Parathyroid adenoma (tissue), 2 donors: ENCODE results near the gene TTC9B.

ENCODE experiments used
- H2AFZ ChIP-seq: fragments of 300-600 bp; sonication (generic); one replicate; pipeline ENCODE4 v1.7.0; 2017; ENCODE audit warnings: antibody characterized with exemption, mild to moderate bottlenecking
- H3K27ac ChIP-seq: fragments of 300-600 bp; sonication (generic); one replicate; pipeline ENCODE4 v1.7.0; 2017
- H3K27me3 ChIP-seq: fragments of 300-600 bp; sonication (generic); one replicate; pipeline ENCODE4 v1.7.0; 2017; ENCODE audit warnings: low read length; ENCODE audit not compliant: control insufficient read depth, insufficient read depth
- H3K36me3 ChIP-seq: fragments of 300-600 bp; sonication (generic); one replicate; pipeline ENCODE4 v1.7.0; 2017; ENCODE audit warnings: low read length; ENCODE audit not compliant: control insufficient read depth, insufficient read depth
- H3K4me1 ChIP-seq: fragments of 300-600 bp; sonication (generic); one replicate; pipeline ENCODE4 v1.7.0; 2017; ENCODE audit warnings: control low read depth
- H3K4me2 ChIP-seq: fragments of 300-600 bp; sonication (generic); one replicate; pipeline ENCODE4 v1.7.0; 2017; ENCODE audit warnings: low read length
- H3K4me3 ChIP-seq: fragments of 300-600 bp; sonication (generic); one replicate; pipeline ENCODE4 v1.7.0; 2017; ENCODE audit warnings: low read depth, low read length
- H3K79me2 ChIP-seq: fragments of 300-600 bp; sonication (generic); one replicate; pipeline ENCODE4 v1.7.0; 2017; ENCODE audit warnings: control low read depth
- H3K9ac ChIP-seq: fragments of 300-600 bp; sonication (generic); one replicate; pipeline ENCODE4 v1.7.0; 2017; ENCODE audit warnings: mild to moderate bottlenecking
- H3K9me3 ChIP-seq: fragments of 300-600 bp; sonication (generic); one replicate; pipeline ENCODE4 v1.7.0; 2017; ENCODE audit warnings: low read length; ENCODE audit not compliant: control insufficient read depth
- TF ChIP-seq, protein P1 (sequence below): fragments of 300-600 bp; sonication (generic); IDR thresholded peaks from one replicate; pipeline ENCODE4 v1.7.0; 2017; ENCODE audit warnings: antibody characterized with exemption, mild to moderate bottlenecking
- donor health status: primary hyperparathyroidism.

Gene TTC9B

DNA sequence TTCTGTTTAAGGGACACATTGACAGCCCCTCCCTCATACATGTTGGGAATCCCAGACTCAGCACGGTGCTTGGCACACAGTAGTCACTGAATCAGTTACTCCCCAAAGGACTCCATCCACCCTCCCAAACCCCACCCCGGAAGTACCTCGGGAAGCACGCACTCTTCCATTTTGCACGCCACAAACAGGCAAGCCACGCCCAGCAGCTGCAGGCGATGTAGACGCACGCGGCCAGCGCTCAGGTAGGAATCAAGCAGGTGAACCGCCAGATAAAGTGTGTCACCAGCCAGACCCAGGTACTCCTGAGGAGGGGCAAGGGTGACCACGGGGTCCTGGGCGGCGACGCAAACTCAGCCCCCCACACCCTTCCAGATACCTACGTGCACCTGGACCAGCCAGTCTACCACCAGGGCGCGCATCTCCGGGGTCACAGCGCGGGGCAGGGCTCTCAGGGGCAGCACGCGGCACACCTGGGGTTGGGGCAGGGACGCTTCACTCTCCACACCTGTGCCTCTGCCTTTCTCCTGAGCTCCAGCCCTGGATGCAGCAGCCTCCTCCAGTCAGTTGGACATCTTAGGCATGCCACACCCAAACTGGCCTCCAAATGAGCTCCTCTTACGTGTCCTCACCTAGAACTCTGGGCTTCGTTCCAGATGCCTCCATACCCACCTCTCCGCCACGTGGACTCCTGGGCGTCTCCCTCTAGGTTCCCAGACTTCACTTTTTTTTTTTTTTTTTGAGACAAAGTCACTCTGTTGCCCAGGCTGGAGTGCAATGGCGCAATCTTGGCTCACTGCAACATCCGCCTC, 6.4 kb upstream of the TTC9B start:
- H3K4me1 ChIP-seq = peaks cover 8% of the 10 kb centered on the region
- no peak overlapping the region for H3K27ac ChIP-seq
- H3K27me3 ChIP-seq = no peaks in the 10 kb centered on the region
- H3K36me3 ChIP-seq = no peaks in the 10 kb centered on the region
- no peak overlapping the region for H2AFZ ChIP-seq
- H3K4me2 ChIP-seq = no peak overlapping the region
- no peak overlapping the region for H3K4me3 ChIP-seq
- no peaks in the 10 kb centered on the region for H3K9me3 ChIP-seq
- H3K79me2 ChIP-seq = no peaks in the 10 kb centered on the region
- TF ChIP-seq, protein P1, sequence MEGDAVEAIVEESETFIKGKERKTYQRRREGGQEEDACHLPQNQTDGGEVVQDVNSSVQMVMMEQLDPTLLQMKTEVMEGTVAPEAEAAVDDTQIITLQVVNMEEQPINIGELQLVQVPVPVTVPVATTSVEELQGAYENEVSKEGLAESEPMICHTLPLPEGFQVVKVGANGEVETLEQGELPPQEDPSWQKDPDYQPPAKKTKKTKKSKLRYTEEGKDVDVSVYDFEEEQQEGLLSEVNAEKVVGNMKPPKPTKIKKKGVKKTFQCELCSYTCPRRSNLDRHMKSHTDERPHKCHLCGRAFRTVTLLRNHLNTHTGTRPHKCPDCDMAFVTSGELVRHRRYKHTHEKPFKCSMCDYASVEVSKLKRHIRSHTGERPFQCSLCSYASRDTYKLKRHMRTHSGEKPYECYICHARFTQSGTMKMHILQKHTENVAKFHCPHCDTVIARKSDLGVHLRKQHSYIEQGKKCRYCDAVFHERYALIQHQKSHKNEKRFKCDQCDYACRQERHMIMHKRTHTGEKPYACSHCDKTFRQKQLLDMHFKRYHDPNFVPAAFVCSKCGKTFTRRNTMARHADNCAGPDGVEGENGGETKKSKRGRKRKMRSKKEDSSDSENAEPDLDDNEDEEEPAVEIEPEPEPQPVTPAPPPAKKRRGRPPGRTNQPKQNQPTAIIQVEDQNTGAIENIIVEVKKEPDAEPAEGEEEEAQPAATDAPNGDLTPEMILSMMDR = no peak
- H3K9ac ChIP-seq = no peak overlapping the region

DNA sequence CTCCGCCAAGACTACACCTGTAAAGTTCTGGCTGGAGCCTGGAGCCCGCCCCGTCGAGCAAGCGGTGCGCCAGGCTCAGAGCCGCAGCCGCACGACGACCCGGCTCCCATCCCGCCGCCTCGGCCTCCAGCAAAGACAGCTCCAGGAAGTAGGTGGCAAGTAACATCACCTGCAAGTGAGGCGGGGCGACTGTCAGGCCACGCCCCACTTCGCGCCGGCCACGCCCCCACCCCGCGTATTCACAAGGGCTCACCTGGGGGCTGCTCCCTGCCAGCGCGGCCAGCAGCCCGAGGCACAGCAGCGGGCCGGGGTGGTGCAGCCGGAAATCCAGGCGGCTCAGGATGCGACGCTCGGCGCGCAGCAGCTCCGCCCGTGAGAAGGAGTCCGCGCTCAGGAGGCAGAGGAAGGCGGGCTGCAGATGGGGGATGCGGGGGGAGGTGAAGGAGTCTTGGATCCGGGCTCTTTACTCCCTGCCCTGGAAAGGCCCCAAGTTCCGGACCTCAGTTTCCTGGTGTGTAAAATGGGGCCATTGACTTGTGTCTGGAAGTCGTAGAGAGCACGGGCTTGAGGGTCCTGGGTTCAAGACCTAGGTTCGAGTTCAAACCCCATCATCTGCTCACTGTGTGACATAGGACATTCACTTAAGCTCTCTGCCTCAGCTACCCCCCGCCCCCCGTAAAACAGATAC, 5.1 kb upstream of the TTC9B start:
- TF ChIP-seq, protein P1 = no peak
- Histone ChIP-seq H3K4me1 (peaks cover 8% of the 10 kb centered on the region), H3K4me2 (no peak overlapping the region), H3K27ac (no peak overlapping the region), H3K9me3 (no peaks in the 10 kb centered on the region), H3K4me3 (no peak overlapping the region), H2AFZ (peak overlapping the region; percentile 25), H3K36me3 (no peaks in the 10 kb centered on the region), H3K27me3 (no peaks in the 10 kb centered on the region), H3K9ac (no peak overlapping the region), H3K79me2 (no peaks in the 10 kb centered on the region)

DNA sequence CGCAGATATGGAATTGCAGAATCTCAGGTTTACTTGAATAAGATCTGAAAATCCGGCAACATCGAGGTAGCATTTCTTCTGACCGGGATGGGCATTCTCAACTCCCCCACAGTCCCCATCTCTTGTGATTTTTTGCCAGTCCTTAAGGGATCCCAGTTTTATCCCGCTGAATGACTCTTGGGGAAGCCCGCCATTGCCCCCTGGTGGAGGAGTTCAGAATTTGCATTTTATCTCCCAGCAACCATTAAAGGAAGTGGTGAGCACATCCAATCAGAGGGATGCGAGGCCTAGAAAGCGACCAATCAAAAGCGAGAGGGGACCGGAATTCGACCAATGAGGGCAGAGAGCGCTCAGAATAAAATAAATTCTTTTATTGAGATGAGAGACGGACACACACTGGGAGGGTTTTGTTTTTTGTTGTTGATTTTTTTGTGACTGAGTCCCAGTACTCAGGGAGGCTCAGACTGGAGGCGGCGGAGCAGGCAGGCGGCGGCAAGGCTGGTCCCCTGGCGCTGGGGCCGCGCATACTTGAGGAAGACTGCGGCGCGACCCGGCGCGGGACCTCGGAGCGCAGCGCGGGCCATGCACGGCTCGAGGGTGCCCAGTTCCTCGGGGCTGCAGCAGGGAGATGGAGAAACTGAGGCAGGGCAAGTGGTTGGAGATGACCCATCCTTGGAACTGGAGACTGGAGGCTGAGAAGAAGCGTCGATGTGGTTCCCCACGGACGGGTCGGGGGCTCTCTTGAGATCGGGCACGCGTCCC, 3.9 kb upstream of the TTC9B start:
- Histone ChIP-seq H3K4me3 (no peak overlapping the region), H3K36me3 (no peaks in the 10 kb centered on the region), H2AFZ (peak overlapping the region; percentile 56), H3K27me3 (no peaks in the 10 kb centered on the region), H3K9ac (no peak overlapping the region), H3K79me2 (no peaks in the 10 kb centered on the region), H3K4me2 (no peak overlapping the region), H3K4me1 (peaks cover 8% of the 10 kb centered on the region), H3K9me3 (no peaks in the 10 kb centered on the region), H3K27ac (no peak overlapping the region)
- TF ChIP-seq, protein P1 = peak; percentile 99

DNA sequence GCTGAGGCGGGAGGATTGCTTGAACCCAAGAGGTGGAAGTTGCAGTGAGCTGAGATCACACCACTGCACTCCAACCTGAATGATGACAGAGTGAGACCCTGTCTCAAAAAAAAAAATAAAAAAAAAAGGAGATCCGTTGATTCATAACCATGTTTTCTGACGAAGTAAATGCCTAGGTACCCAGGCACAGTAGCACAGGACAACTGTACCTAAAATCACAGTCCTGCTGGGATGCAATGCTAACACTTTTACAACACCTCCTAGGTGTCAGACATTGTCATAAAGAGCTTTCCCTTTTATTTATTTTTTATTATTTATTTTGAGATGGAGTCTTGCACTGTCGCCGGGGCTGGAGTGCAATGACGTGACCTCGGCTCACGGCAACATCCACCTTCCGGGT, 2.5 kb upstream of the TTC9B start:
- Histone ChIP-seq H3K27ac (no peak overlapping the region), H2AFZ (no peak overlapping the region), H3K79me2 (no peaks in the 10 kb centered on the region), H3K4me2 (no peak overlapping the region), H3K4me3 (no peak overlapping the region), H3K9ac (no peak overlapping the region), H3K36me3 (no peaks in the 10 kb centered on the region), H3K9me3 (no peaks in the 10 kb centered on the region), H3K27me3 (no peaks in the 10 kb centered on the region), H3K4me1 (peaks cover 6% of the 10 kb centered on the region)
- TF ChIP-seq, protein P1 = no peak
